HepG2 (cell line): Measurements from ENCODE around the gene SESN2. TPM values are rescaled to one million over a fixed set of nuclear protein-coding genes. Genes with fewer than 3 reads are reported as not detected.

Source experiments
- DNMT1 ChIP-seq: sonication (generic); formaldehyde crosslinking; IDR thresholded peaks from 2 replicates; pipeline ENCODE4 v1.5.1; 2020; ENCODE audit warnings: mild to moderate bottlenecking, missing genetic modification reagents
- HES4 ChIP-seq: sonication (generic); formaldehyde crosslinking; IDR thresholded peaks from 2 replicates; pipeline ENCODE4 v1.9.0; 2021; ENCODE audit warnings: mild to moderate bottlenecking, missing genetic modification reagents, borderline replicate concordance
- HMGXB4 ChIP-seq, 2 experiments: sonication (generic) in 1 of 2; formaldehyde crosslinking in 1 of 2; IDR thresholded peaks; 2 replicates each; pipeline versions ENCODE4 v1.4.0 to v1.6.1; 2018 to 2020; ENCODE audit warnings: missing genetic modification reagents in 2 of 2, borderline replicate concordance in 1 of 2, low read depth in 1 of 2, mild to moderate bottlenecking in 1 of 2, missing biosample characterization in 1 of 2
- KMT2A ChIP-seq: sonication (generic); formaldehyde crosslinking; IDR thresholded peaks from 2 replicates; pipeline ENCODE4 v1.4.0; 2020; ENCODE audit warnings: missing genetic modification reagents
- MYNN ChIP-seq: sonication (generic); formaldehyde crosslinking; IDR thresholded peaks from 2 replicates; pipeline ENCODE4 v1.4.0; 2020; ENCODE audit warnings: mild to moderate bottlenecking, low read depth, missing genetic modification reagents
- NR2F1 ChIP-seq, 2 experiments: fragments of 450-650 bp in 1 of 2; formaldehyde crosslinking in 1 of 2; IDR thresholded peaks; 2 replicates each; pipeline versions ENCODE4 v1.5.0 to v1.6.1; 2016 to 2020; ENCODE audit warnings: mild to moderate bottlenecking in 1 of 2, missing compliant biosample characterization in 1 of 2, missing genetic modification reagents in 1 of 2, moderate library complexity in 1 of 2
- NR2F2 ChIP-seq: IDR thresholded peaks from 2 replicates; pipeline ENCODE4 v1.6.1; 2012; ENCODE audit warnings: low read depth, inconsistent platforms, borderline replicate concordance
- NR3C1 ChIP-seq: sonication (generic); formaldehyde crosslinking; IDR thresholded peaks from 2 replicates; pipeline ENCODE4 v1.4.0; 2020; ENCODE audit warnings: missing genetic modification reagents
- REPIN1 ChIP-seq: sonication (generic); formaldehyde crosslinking; IDR thresholded peaks from 2 replicates; pipeline ENCODE4 v1.8.0; 2022; ENCODE audit warnings: missing genetic modification reagents, low read depth, mild to moderate bottlenecking, borderline replicate concordance
- RFXAP ChIP-seq: sonication (generic); formaldehyde crosslinking; IDR thresholded peaks from 2 replicates; pipeline ENCODE4 v1.4.0; 2020; ENCODE audit warnings: missing genetic modification reagents, borderline replicate concordance
- RORA ChIP-seq: sonication (generic); formaldehyde crosslinking; IDR thresholded peaks from 2 replicates; pipeline ENCODE4 v1.5.0; 2020; ENCODE audit warnings: mild to moderate bottlenecking, missing genetic modification reagents, moderate library complexity
- SP1 ChIP-seq, 2 experiments: fragments of 450-650 bp in 1 of 2; sonication (generic) in 1 of 2; formaldehyde crosslinking in 1 of 2; IDR thresholded peaks; 2 replicates each; pipeline versions ENCODE4 v1.4.0 to v1.6.1; 2016 to 2020; ENCODE audit warnings: missing genetic modification reagents in 1 of 2
- SP2 ChIP-seq: sonication (generic); formaldehyde crosslinking; IDR thresholded peaks from 2 replicates; pipeline ENCODE4 v1.5.1; 2020; ENCODE audit warnings: mild to moderate bottlenecking, missing genetic modification reagents
- TEF ChIP-seq: sonication (generic); formaldehyde crosslinking; IDR thresholded peaks from 2 replicates; pipeline ENCODE4 v1.5.0; 2020; ENCODE audit warnings: missing genetic modification reagents
- ZBTB43 ChIP-seq: sonication (generic); formaldehyde crosslinking; conservative IDR thresholded peaks from 2 replicates; pipeline ENCODE4 v1.4.0; 2020; ENCODE audit warnings: missing genetic modification reagents
- ZFAT ChIP-seq: sonication (generic); formaldehyde crosslinking; conservative IDR thresholded peaks from 2 replicates; pipeline ENCODE4 v1.8.1; 2023; ENCODE audit warnings: missing genetic modification reagents, inconsistent platforms
- ZNF10 ChIP-seq: sonication (generic); formaldehyde crosslinking; IDR thresholded peaks from 2 replicates; pipeline ENCODE4 v1.4.0; 2020; ENCODE audit warnings: mild to moderate bottlenecking, low read depth, missing genetic modification reagents, borderline replicate concordance
- ZNF138 ChIP-seq: sonication (generic); formaldehyde crosslinking; IDR thresholded peaks from 2 replicates; pipeline ENCODE4 v1.5.0; 2020; ENCODE audit warnings: mild to moderate bottlenecking, low read depth, missing genetic modification reagents
- ZNF224 ChIP-seq: sonication (generic); formaldehyde crosslinking; IDR thresholded peaks from 2 replicates; pipeline ENCODE4 v1.5.0; 2020; ENCODE audit warnings: mild to moderate bottlenecking, missing genetic modification reagents
- ZNF350 ChIP-seq: sonication (generic); formaldehyde crosslinking; IDR thresholded peaks from 2 replicates; pipeline ENCODE4 v1.4.0; 2020; ENCODE audit warnings: mild to moderate bottlenecking, low read depth, missing genetic modification reagents, borderline replicate concordance
- ZNF484 ChIP-seq: sonication (generic); formaldehyde crosslinking; IDR thresholded peaks from 2 replicates; pipeline ENCODE4 v1.5.1; 2020; ENCODE audit warnings: mild to moderate bottlenecking, low read depth, missing genetic modification reagents, borderline replicate concordance
- ZNF550 ChIP-seq: sonication (generic); formaldehyde crosslinking; IDR thresholded peaks from 2 replicates; pipeline ENCODE4 v1.4.0; 2020; ENCODE audit warnings: mild to moderate bottlenecking, missing genetic modification reagents, borderline replicate concordance
- ZNF660 ChIP-seq: sonication (generic); formaldehyde crosslinking; IDR thresholded peaks from 2 replicates; pipeline ENCODE4 v1.5.1; 2020; ENCODE audit warnings: mild to moderate bottlenecking, low read depth, missing genetic modification reagents, borderline replicate concordance
- ZNF670 ChIP-seq: sonication (generic); formaldehyde crosslinking; IDR thresholded peaks from 2 replicates; pipeline ENCODE4 v1.8.0; 2022; ENCODE audit warnings: mild to moderate bottlenecking, missing genetic modification reagents, borderline replicate concordance
- ZNF879 ChIP-seq: sonication (generic); formaldehyde crosslinking; IDR thresholded peaks from 2 replicates; pipeline ENCODE4 v1.8.1; 2023; ENCODE audit warnings: missing genetic modification reagents
- ZSCAN9 ChIP-seq: IDR thresholded peaks from 2 replicates; pipeline ENCODE4 v1.6.1; 2016; ENCODE audit warnings: borderline replicate concordance
- polyA plus RNA-seq, 8 experiments: library from polyadenylated mRNA; depleted of rRNA in 3 of 8; stranded (reverse) in 7 of 8; unstranded in 1 of 8; fragments of >200 nt; fragmentation: Illumina TruSeq in 4 of 8; extraction: Trizol in 4 of 8; gene quantifications; 2 replicates each; pipeline versions ENCODE4 v1.2.1 to v1.2.3, GENCODE V29; 2011 to 2016; ENCODE audit warnings: low read depth in 4 of 8, missing spikeins in 1 of 8, mixed read lengths in 1 of 8; ENCODE audit not compliant: insufficient read depth in 1 of 8
- total RNA-seq, 5 experiments: library from RNA; depleted of rRNA; stranded (reverse); fragments of >200 nt; fragmentation: Illumina TruSeq; extraction: Trizol; gene quantifications; 2 replicates each; pipeline ENCODE4 v1.2.3, GENCODE V29; 2016; ENCODE audit warnings: low read depth in 1 of 5

The SESN2 gene
- total and polyA plus RNA-seq, 2 of the 13 experiments (the other 11 are each of a cell fraction or from before 2014, with no cell fraction given) = 13.2 to 19.1 TPM

- TF ChIP-seq DNMT1 (CRISPR knock-in tag) = 0 out of 2 replicates have a peak, but pooled peaks have one; percentile 34
- no peak; the same call in 1 of the 2 replicates for TF ChIP-seq REPIN1
- no peak for TF ChIP-seq MYNN (CRISPR knock-in tag)
- peak in 1 of 2 experiments; percentile 60; a peak in 3 of 4 replicates for TF ChIP-seq HMGXB4 (CRISPR knock-in tag; IDR thresholded peaks at IDR 0.05; ENCODE audit: borderline replicate concordance in 1 of 2, low read depth in 1 of 2)
- TF ChIP-seq ZSCAN9 = no peak
- TF ChIP-seq ZNF879 (CRISPR knock-in tag) = no peak
- TF ChIP-seq NR2F2 = no peak
- 0 out of 4 replicates have a peak, but pooled peaks of 1 of the 2 experiments have one; percentile 42 for TF ChIP-seq NR2F1 (CRISPR knock-in tag; IDR thresholded peaks at IDR 0.05)
- peak; percentile 76; the same call in 1 of the 2 replicates for TF ChIP-seq ZNF350
- TF ChIP-seq ZNF484 (CRISPR knock-in tag) = no peak
- no peak for TF ChIP-seq SP1 (IDR thresholded peaks at IDR 0.05)
- peak; percentile 21; the same call in 1 of the 2 replicates for TF ChIP-seq SP1 (CRISPR knock-in tag; IDR thresholded peaks at IDR 0.05)
- no peak for TF ChIP-seq ZNF224
- TF ChIP-seq SP2 (CRISPR knock-in tag) = 0 out of 2 replicates have a peak, but pooled peaks have one; percentile 36
- peak; percentile 41; the same call in 1 of the 2 replicates for TF ChIP-seq RFXAP (CRISPR knock-in tag)
- no peak for TF ChIP-seq HES4 (CRISPR knock-in tag)
- TF ChIP-seq NR3C1 (CRISPR knock-in tag) = no peak
- no peak for TF ChIP-seq ZNF10 (CRISPR knock-in tag)
- no peak for TF ChIP-seq RORA
- TF ChIP-seq ZFAT (CRISPR knock-in tag) = no peak
- no peak for TF ChIP-seq ZBTB43
- no peak for TF ChIP-seq ZNF660 (CRISPR knock-in tag)
- no peak for TF ChIP-seq ZNF138 (CRISPR knock-in tag)
- TF ChIP-seq TEF (CRISPR knock-in tag) = no peak
- no peak for TF ChIP-seq ZNF670 (CRISPR knock-in tag)
- TF ChIP-seq ZNF550 (CRISPR knock-in tag) = no peak
- peak; percentile 81 for TF ChIP-seq KMT2A (CRISPR knock-in tag)
Observed at GRCh38 chr1:28232558-28233263, 26.6 kb upstream of the SESN2 start, which contains the start of gene DNAJC8 (continued).
